GM19452 (cell line): ENCODE results near the gene ARPC5L.
A peak's percentile ranks its signal among the peaks of the same experiment; 100 is the strongest.
"Not testable (repeated sequence)": the region's sequence is repeated elsewhere in the genome, so short reads cannot be mapped to it uniquely, and the experiment has no call there.

ENCODE experiments used
- ATAC-seq: cut with Tn5 transposase; IDR thresholded peaks from one replicate; pipeline ENCODE4 v1.9.1; 2021; ENCODE audit not compliant: unreplicated experiment

Gene ARPC5L

DNA sequence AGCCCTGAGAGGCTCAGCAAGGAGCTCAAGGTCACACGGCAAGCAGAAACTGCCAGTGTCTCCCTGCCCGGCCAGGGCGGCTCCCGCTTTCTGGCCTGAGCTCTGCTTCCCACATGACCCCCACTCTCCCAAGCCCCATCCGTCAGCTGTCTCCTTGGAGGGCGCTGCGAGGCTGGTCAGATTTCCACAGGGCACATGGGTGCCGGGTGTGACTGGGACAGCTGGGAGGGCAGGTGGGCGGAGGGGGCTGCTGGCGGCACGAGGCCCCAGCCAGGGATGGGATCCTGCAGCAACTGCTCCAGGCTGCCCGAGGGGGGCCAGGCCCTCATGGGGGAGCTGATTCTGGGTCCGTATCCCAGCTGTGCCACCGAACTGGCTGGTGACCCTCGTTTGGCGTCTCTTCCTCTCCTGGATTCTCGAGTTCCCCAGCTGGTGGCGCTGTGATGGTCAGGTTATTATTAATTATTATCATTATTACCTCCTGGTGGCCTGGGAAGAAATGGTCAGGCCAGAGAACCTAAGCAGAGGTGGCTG is 21.6 kb upstream of the ARPC5L start:
- ATAC-seq: no peak

GRCh38 chr9:124841075-124841821 is 20.7 kb upstream of the ARPC5L start:
- no peak for ATAC-seq

DNA sequence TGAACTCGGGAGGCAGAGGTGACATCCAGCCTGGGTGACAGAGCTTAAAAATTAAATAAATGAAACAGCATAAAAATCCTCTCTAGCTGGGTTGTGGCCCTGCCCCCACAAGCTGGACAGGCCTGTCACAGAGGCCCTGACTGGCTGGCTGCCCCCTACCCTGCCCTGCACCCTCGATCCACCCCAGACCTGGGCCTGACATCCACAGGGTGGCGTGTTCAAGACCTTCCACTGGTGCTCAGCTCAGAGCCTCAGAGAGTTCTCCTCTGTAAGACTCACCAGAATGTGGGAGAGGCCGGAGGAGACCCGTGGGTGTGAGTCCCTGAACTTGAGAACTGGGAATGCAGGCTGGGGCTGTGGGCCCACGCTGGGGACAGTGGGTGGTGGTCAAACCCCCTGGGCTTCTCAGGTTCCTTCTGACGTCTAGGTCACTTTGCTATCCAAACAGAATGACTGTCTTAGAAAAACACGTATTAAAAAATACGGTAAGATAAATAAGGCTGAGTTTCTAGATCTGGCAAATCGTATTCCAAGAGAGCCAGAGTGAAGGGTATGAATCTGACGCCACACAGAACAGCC is 18.4 kb upstream of the ARPC5L start:
- ATAC-seq: no peak

DNA sequence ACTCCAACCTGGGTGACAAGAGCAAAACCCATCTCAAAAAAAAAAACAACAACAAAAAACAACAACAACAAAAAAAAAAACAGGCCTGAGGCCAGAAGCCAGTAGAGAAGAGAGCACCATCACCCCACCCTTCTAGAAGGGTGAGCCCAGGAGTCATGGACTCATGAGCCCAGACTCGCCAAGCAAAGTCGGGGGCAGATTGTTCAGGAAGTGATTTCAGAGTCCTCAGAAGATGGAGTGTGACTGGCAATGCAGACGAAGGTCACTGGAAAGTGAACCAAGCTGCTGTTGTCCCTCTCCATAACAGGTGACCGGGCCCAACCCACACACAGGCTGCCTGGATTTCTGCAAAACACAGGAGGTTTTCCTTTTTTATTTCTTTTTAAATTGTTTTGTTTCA is 17.6 kb upstream of the ARPC5L start:
- no peak for ATAC-seq

GRCh38 chr9:124846467-124846866 is 15.5 kb upstream of the ARPC5L start:
- not testable (repeated sequence) for ATAC-seq

- no peak for ATAC-seq
Observed at GRCh38 chr9:124846969-124847368, 15.0 kb upstream of the ARPC5L start.

DNA sequence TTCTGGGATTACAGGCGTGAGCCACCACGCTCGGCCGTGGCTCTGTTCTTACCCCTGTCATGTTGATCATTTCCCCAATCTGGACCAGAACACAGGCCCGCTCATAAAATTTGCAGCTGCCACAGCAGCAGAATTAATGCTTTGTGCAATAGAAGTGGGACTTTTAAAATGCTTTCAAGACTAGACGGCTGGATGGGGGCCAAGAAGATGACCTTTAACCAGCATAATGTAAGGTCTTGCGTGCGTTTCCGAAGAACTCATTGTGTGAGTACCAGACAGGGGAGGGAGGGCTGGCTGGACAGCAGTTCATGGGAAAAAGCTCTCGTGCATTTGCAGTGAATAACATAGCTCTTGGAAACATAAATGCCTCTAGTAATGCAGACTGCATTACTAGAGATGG is 12.1 kb upstream of the ARPC5L start:
- ATAC-seq: no peak

GRCh38 chr9:124852121-124852828 is 9.7 kb upstream of the ARPC5L start:
- no peak for ATAC-seq

GRCh38 chr9:124852829-124853531 is 8.9 kb upstream of the ARPC5L start, which contains the start of gene WDR38:
TSS of gene WDR38 (plus strand) at chr9:124853460. CDS start at chr9:124853532, 72 bp downstream.
- ATAC-seq: peak; percentile 79

- no peak for ATAC-seq
Observed at GRCh38 chr9:124853605-124854143, 8.3 kb upstream of the ARPC5L start.

DNA sequence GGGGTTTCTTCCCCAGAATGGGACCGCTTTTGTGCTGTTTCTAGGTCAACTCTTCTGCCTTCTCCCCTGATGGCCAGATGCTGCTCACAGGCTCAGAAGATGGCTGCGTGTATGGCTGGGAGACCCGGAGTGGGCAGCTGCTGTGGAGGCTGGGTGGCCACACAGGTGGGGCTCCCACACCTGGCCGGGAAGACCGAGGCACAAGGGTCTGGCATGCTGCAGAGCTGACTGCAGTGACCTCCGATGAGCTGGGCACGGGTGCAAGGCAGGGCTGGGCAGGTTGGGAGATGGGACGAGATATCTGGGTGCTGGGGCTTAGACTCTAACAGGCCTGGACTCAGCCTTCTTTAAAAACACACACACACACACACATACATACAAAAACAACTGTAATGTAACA is 7.8 kb upstream of the ARPC5L start:
- no peak for ATAC-seq

DNA sequence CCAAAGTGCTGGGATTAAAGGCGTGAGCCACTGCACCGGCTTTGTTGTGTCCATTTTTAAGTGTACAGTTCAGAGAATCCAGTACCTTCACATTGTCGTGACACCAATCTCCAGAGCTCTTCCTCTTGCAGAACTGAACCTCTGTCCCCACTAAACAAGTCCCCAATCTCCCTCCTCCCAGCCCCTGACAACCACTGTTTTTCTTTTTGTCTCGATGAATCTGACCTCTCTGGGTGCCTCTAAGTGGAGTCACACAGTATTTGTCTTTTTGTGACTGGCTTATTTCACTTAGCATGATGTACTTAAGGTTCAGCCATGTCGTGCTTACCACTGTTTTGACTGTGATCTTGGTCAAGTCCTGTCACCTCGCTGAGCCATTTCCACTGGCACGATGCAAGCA is 7.1 kb upstream of the ARPC5L start:
- no peak for ATAC-seq

GRCh38 chr9:124855566-124855943 is 6.4 kb upstream of the ARPC5L start:
- no peak for ATAC-seq

- no peak for ATAC-seq
Observed at GRCh38 chr9:124855944-124856765, 5.8 kb upstream of the ARPC5L start.

GRCh38 chr9:124857533-124858162 is 4.3 kb upstream of the ARPC5L start:
- ATAC-seq: no peak

DNA sequence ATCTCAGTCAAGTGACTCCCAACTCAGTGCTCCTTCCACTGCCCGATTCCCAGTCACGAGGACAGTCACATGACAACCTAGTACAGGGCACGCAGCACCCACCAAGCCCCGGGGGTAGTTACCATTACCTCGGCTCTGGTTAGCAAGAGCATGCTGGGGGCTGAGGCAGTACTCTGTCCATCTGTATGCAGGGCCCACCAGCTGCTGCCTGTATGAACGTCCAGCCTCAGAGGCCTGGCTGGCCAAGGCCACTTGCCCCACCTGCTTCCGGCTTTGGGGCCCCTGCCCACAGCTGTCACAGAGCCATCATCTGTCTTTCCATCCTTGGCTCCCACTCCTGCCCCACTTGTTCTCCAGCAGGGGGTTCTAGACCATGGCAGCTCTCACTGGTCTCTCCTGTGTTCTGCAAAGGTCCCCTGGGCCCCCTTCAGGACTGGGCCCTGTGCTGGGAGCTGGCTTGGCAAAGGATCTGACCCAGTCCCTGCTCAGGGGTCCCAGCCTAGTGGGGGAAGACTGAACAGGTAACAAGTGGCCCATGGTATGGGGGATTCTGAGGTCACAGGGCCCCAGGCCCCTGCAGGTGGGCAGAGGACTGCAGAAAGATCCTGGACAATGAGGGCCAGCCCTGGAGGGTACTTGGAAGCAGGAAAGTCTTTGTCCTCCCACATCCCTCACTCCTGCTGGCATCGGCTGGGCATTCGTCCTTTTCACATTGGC is 3.4 kb upstream of the ARPC5L start:
- ATAC-seq: no peak

- no peak for ATAC-seq
Observed at GRCh38 chr9:124859803-124860581, 1.9 kb upstream of the ARPC5L start.
